ENCODE results near the gene CAPG. TPM values are rescaled to one million over a fixed set of nuclear protein-coding genes. Genes with fewer than 3 reads are reported as not detected.

Gene CAPG
- total and polyA plus RNA-seq, 2 donors from 2014 or later, result 361 to 377 TPM

GRCh38 chr2:85433511-85434089 is 23.4 kb upstream of the CAPG start:
- H3K9ac ChIP-seq (ENCODE audit: low read length in 3 of 3), result peak overlapping the region in 1 of 3 donors; percentile 46
- intact Hi-C loops (cut with DNase I), result no loop called here
- peaks cover 2 to 38% (median 35%) of the 10 kb centered on the region in 3 donors for H3K4me1 ChIP-seq (ENCODE audit: control insufficient read depth in 2 of 3, insufficient read depth in 2 of 3, low read depth in 1 of 3, low read length in 3 of 3)
- DNase-seq (peak in 4 of 5 donors; percentile 41 to 94 (median 75)), FAIRE-seq (no peak)
- no peak overlapping the region for H3K4me3 ChIP-seq (ENCODE audit: low read length in 3 of 3)
- TF ChIP-seq, protein P1, sequence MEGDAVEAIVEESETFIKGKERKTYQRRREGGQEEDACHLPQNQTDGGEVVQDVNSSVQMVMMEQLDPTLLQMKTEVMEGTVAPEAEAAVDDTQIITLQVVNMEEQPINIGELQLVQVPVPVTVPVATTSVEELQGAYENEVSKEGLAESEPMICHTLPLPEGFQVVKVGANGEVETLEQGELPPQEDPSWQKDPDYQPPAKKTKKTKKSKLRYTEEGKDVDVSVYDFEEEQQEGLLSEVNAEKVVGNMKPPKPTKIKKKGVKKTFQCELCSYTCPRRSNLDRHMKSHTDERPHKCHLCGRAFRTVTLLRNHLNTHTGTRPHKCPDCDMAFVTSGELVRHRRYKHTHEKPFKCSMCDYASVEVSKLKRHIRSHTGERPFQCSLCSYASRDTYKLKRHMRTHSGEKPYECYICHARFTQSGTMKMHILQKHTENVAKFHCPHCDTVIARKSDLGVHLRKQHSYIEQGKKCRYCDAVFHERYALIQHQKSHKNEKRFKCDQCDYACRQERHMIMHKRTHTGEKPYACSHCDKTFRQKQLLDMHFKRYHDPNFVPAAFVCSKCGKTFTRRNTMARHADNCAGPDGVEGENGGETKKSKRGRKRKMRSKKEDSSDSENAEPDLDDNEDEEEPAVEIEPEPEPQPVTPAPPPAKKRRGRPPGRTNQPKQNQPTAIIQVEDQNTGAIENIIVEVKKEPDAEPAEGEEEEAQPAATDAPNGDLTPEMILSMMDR (IDR thresholded peaks at IDR 0.05; ENCODE audit: borderline replicate concordance, extremely low read depth, insufficient read depth), result no peak
- no peaks in the 10 kb centered on the region for H3K9me3 ChIP-seq (ENCODE audit: control insufficient read depth in 2 of 3, insufficient read depth in 1 of 3, low read length in 3 of 3)
- H3K27me3 ChIP-seq (ENCODE audit: control insufficient read depth, insufficient read depth, low read length), result no peaks in the 10 kb centered on the region
- no peaks in the 10 kb centered on the region for H3K36me3 ChIP-seq (ENCODE audit: control insufficient read depth in 2 of 3, insufficient read depth in 3 of 3, low read length in 3 of 3)
- peak overlapping the region; percentile 24 to 67 for H3K27ac ChIP-seq (ENCODE audit: low read depth in 2 of 2, low read length in 2 of 2)

- Histone ChIP-seq H3K4me3 (ENCODE audit: low read length in 3 of 3) (no peak overlapping the region), H3K36me3 (ENCODE audit: control insufficient read depth in 2 of 3, insufficient read depth in 3 of 3, low read length in 3 of 3) (no peaks in the 10 kb centered on the region), H3K9ac (ENCODE audit: low read length in 3 of 3) (no peak overlapping the region), H3K9me3 (ENCODE audit: control insufficient read depth in 2 of 3, insufficient read depth in 1 of 3, low read length in 3 of 3) (no peaks in the 10 kb centered on the region), H3K4me1 (ENCODE audit: control insufficient read depth in 2 of 3, insufficient read depth in 2 of 3, low read depth in 1 of 3, low read length in 3 of 3) (peaks cover 0 to 26% (median 23%) of the 10 kb centered on the region in 3 donors), H3K27ac (ENCODE audit: low read depth in 2 of 2, low read length in 2 of 2) (no peak overlapping the region), H3K27me3 (ENCODE audit: control insufficient read depth, insufficient read depth, low read length) (no peaks in the 10 kb centered on the region)
- DNase-seq, result no peak
- TF ChIP-seq, protein P1 (IDR thresholded peaks at IDR 0.05; ENCODE audit: borderline replicate concordance, extremely low read depth, insufficient read depth), result no peak
- FAIRE-seq, result no peak
- intact Hi-C loops (cut with DNase I), result no loop called here
These were observed 21.5 kb upstream of the CAPG start for GRCh38 chr2:85431570-85432205.

DNA sequence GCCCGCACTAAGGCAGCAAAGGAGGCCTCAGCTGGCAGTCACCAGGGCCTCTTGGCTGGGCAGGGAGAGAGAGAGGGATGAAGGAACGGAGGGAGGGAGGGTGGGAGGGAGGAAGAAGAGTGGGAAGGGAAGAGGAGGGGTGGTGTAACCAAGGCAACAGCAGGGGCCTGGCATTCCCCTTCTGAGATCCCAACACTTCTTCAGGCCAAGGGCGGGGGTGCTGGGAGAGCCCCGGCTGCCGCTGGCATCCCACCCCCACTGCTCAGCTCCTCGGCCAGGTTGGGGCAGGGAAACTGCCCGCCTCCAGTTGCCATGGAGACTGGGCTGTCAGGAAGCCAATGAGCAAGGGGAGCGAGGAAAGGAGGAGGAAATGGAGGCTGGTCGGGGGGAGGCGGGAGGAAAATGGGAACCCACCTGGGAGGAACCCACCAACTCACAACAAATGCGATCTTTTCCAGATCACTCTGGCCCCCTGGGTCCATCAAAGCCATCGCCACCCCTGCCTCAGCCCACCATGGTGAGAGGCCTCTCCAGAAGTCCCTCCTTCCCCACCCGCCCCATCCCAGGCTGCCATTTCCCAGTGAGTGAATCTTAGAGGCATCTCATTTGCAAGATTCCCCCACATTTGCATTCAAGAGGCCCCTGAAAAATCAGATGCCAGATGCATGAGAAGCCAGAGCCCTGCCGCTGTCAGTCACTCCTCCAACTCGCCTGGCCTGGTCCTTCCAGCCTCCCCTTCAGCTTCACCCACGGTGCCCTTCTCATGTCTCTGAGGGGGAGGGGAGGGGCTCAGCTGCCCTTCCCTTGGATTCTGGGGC is 20.8 kb upstream of the CAPG start:
- FAIRE-seq, result no peak
- TF ChIP-seq, protein P1 (IDR thresholded peaks at IDR 0.05; ENCODE audit: borderline replicate concordance, extremely low read depth, insufficient read depth), result no peak
- no peak overlapping the region for H3K9ac ChIP-seq (ENCODE audit: low read length in 3 of 3)
- H3K27me3 ChIP-seq (ENCODE audit: control insufficient read depth, insufficient read depth, low read length), result no peaks in the 10 kb centered on the region
- no peaks in the 10 kb centered on the region for H3K36me3 ChIP-seq (ENCODE audit: control insufficient read depth in 2 of 3, insufficient read depth in 3 of 3, low read length in 3 of 3)
- DNase-seq, result peak; percentile 82 to 93 (median 87)
- no peaks in the 10 kb centered on the region for H3K9me3 ChIP-seq (ENCODE audit: control insufficient read depth in 2 of 3, insufficient read depth in 1 of 3, low read length in 3 of 3)
- no peak overlapping the region for H3K4me3 ChIP-seq (ENCODE audit: low read length in 3 of 3)
- no peak overlapping the region for H3K27ac ChIP-seq (ENCODE audit: low read depth in 2 of 2, low read length in 2 of 2)
- H3K4me1 ChIP-seq (ENCODE audit: control insufficient read depth in 2 of 3, insufficient read depth in 2 of 3, low read depth in 1 of 3, low read length in 3 of 3), result peaks cover 0 to 21% (median 19%) of the 10 kb centered on the region in 3 donors
- intact Hi-C loops (cut with DNase I), result no loop called here
